Vagina (tissue), 2 donors: Measurements from ENCODE around the gene MTPN.

Experiments
- CTCF ChIP-seq, 3 experiments: fragments of 450-650 bp in 2 of 3; fragments of 200-600 bp in 1 of 3; sonication (generic) in 1 of 3; IDR thresholded peaks; one replicate each; pipeline ENCODE4 v1.5.1; 2017 to 2019; ENCODE audit warnings: antibody characterized with exemption in 3 of 3, mild to moderate bottlenecking in 2 of 3, moderate library complexity in 2 of 3
- POLR2A ChIP-seq, 2 donors: fragments of 450-650 bp; IDR thresholded peaks; one replicate each; pipeline ENCODE4 v1.6.1; 2017; ENCODE audit warnings: antibody characterized with exemption in 2 of 2, mild to moderate bottlenecking in 2 of 2, moderate library complexity in 2 of 2

- no peak for TF ChIP-seq CTCF (IDR thresholded peaks at IDR 0.05)
- TF ChIP-seq POLR2A (IDR thresholded peaks at IDR 0.05) = no peak
Measured at GRCh38 chr7:135971366-135971725, 5.8 kb downstream of the MTPN start.
